NCI-H82 treated with DMSO at 0.1 percent for 48 hours (cell line): ENCODE measurements around the gene PRRT4.

Experiments
- DNase-seq: peaks from one replicate; lab custom pipeline; 2025; ENCODE audit not compliant: unreplicated experiment; lab: John Stamatoyannopoulos, UW

The PRRT4 gene

GRCh38 chr7:128302139-128302538 is 59.4 kb downstream of the PRRT4 start:
- no peak for DNase-seq
